HG02840 (cell line): ENCODE results near the gene PPP1R1B.

Source experiments
- ATAC-seq: cut with Tn5 transposase; IDR thresholded peaks from one replicate; pipeline ENCODE4 v1.9.1; 2021; ENCODE audit warnings: mild to moderate bottlenecking, moderate library complexity, moderate number of reproducible peaks; ENCODE audit not compliant: unreplicated experiment, low FRiP score

The PPP1R1B gene

DNA sequence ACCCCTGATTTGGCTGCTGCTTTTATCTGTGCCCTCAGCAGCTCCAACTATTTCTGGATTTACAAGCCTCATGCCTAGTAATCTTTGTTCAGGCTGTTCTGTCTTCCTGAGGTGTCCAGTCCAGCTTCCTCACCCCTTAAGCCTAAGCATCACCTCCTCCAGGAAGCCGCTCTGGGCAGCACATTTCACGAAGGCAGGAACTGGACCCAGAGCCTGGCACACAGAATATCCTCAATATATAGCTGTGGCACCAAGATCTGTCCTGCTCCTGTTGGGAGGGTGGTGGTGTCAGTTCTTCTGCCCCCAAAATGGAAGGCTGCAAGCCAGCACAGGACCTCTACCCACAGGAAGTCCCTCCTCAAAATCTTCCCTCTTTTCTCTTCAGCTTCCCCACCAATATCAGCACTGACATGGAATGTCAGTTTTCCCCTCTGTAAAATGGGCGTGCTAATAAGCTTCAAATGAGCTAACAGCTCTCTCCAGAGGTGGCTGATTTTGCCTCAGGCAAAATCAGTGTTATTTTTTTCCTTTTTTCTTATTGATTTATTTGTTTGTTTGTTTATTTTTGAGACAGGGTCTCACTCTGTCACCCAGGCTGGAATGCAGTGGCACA lies 12.1 kb upstream of the PPP1R1B start:
- ATAC-seq, result no peak

DNA sequence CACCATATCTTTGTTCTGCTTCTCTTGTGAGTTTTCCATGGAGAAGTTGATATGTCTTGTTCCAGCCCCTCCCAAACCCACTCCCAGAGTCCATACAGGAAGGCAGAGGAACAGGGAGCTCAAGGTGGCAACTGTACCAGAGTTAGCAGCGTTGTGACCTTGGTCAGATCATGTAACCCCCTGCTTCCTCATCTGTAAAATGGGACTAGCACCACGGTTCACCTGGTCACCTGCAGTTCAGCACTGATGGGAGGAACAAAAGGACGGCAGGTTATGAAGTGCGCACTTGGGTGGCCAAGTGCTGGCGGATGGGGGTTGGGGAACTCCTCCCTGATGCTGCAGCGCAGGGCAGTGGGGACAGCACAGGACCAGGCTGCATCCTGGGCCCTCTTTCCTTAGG lies 11.3 kb upstream of the PPP1R1B start:
- no peak for ATAC-seq

DNA sequence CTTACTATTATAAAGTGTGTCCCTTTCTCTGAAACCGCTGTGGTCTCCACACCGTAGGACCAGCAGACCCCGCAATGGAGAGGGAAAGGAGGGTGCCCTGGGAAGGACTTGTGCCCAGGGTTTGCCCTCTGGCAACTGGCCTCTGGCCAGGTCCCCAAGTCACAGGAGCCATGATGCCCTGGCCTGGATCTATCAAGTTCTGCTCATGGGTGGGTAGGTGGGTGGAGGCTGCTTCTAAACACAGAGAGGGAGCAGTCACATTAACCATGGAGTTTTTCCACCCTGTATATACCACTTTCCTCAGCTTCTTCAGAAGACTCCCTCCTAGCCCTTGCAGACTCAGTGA lies 9.7 kb upstream of the PPP1R1B start:
- ATAC-seq, result no peak

DNA sequence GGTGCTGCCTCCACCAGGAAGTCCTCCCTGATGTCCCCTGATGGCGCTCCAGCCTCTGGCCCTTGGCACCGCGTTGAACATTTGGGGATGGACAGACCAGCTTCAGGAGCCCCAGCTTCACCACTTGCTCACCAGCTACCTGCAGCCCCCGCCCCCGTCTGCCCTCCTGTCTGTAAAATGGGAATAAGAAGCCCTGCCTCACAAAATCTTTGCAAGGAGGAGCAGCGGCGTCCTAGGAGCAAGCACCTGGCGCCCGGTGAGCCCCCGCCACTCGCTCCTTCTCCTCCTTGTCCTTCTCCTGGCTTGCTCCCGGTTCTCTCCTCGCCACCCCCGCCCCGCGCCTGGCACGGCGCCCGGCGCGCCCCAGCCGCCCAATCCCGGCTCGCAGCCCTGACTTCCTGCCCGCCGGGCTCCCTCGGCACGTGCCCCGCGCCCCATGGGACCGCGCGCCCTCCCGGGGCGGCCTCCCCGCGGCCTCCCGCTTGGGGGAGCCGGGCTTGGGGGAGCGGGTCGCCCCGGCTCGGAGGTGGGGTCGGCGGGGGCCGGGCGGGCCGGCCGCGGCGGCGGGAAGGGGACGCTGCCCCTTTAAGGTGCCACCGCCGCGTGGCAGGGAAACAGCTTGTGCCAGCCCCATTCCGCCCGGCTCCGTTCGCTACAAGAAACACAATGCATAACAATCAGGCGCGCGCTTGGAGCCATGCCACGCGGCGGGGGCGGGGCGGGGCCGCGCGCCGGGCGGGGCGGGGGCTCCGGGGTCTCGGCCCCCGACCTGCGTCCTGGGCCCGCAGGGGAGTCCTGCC lies 9.1 kb upstream of the PPP1R1B start:
- ATAC-seq, result no peak

DNA sequence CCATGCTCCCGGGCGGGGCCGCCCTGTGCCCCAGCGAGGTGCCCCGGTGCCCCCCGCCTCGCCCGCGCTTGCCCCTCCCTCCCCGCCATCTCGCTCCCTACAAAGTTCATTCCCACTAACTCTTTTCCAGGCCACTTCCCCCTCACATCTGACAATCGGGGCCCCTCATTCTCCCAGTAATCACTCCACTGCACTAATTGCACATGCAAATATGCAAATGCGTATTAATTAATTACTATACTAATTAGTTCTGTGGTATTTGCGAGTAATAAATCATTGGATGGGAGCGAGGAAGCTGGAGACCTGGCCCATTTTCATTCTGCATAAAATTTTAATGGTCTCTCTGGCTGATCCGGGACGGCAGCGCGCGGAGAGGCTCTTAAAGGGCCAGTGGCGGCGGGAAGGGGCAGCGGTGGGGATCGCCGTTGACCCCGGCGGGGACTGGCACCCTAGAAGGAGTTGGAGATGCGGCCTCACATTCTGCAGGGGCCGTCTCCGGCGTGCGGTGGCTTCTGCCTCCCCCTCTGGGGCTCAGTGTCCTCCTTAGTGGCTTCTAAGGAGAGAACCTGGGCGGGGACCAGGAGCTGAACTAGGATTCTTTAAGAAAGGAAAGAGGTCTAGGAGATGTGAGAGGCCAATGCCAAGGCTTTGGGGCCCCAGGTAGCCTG lies 8.4 kb upstream of the PPP1R1B start:
- no peak for ATAC-seq

DNA sequence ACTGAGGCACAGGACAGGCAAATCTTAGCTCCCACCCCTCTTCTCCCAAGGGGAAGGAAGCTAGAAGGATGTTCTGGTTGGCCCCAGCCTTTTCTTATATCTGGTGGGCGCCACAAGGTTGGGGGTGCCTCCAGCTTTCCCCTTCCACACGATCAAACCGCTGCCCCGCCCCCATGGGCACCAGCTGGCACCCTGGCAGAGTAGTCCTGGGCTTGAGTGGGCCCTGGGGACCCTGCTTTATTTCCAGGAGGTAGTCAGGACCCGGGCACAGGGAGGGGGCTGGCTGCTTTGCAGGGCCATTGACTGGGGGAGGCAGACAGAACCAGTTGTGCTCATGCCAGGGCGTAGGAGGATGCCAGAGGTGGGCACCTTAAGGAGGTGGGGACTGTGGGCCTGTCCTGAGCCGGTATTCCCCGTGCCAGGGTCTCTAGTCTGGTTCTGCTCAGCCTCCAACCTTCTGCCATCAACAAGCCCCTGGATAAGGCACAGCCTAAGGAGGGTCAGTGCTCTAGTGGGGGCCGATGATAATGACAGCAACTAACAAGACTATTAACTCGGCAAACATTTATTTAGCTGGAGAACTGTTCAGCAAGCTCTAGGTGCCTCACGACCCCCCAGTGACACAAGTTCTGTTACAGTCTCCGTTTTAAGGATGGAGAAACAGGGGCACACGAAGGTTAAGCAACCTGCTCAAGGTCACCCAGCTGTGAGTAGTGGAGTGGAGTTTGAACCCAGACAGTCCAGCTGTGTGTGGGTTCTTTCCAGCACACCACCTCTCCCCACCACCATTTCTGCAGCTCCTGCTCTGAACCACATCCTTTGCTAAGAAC lies 7.6 kb upstream of the PPP1R1B start:
- ATAC-seq, result no peak

DNA sequence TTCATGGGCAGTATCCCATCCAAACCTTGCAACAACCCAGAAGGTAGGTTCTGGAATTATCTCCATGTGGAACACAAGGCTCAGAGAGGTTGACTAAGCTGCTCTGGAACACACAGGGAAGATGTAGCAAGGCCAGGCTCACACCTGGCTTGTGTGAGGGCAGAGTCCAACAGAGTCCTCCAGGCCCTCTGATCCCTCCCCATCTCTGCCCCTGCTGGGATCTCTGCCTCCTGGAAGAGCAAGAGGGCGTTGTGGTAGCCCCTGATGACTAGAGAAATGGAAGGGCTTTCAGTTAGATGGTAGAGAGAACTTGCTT lies 7.0 kb upstream of the PPP1R1B start:
- ATAC-seq, result no peak

DNA sequence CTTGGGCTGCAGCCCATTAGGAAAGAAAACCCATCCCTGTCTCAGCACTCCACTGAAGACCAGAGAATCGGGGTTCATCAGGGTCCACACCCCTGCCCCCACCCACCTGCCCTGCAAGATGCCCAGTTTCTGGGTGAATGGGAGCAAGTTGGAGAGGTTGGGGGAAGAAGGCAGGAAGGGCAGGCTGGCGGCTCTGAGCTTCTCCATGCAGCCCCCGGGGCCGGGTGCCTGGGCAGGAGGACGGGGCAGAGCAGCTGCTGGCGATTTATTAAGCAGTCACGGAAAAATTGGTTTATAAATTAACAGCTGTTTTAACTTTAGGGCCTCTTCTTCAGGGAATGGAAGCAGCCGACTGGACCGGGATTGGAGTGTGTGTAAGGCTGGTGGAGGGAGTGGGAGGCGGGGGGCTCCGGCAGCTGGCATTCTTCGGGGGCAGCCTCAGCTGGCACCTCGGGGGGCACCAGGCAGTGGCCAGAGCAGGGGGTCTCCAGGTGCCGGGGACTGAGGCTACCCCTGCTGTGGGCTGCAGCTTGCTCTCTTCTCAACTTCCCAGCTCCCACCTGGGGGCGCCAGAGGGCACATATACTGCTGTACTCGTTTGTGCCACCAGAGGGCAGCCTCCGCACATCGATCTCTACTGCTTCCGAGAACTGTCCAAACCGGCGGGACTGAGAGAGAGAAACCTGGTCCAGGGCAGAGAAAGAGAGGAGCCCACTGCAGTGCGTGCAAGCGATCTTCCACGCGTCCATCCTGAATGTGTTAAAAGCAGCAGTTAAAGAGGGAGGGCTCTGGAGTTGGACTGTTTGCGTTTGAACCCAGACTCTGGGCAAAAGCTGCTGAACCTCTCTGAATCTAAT lies 5.0 kb upstream of the PPP1R1B start:
- no peak for ATAC-seq

DNA sequence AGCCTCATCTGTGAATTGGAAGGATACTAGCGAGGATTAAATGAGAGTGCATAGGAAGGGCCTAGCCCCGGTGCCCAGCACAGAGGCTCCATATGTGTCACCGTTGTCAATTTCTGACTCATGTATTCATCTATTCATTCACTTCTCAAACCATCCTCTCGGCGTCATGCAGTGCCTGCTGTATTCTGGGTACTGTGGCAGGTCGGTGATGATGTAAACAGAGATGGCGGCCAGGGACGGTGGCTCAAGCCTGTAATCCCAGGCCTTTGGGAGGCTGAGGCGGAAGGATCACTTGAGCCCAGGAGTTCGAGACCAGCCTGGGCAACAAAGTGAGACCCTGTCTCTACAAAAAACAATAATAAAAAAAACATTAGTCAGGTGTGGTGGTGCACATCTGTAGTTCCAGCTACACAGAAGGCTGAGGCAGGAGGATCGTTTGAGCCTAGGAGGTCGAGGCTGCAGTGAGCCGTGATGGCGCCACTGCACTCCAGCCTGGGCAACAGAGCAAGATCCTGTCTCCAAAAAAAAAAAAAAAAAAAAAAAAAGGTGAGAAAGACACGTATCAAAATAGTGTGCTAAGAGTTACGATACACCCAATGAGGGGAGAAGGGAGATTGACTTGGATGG lies 4.3 kb upstream of the PPP1R1B start:
- no peak for ATAC-seq

DNA sequence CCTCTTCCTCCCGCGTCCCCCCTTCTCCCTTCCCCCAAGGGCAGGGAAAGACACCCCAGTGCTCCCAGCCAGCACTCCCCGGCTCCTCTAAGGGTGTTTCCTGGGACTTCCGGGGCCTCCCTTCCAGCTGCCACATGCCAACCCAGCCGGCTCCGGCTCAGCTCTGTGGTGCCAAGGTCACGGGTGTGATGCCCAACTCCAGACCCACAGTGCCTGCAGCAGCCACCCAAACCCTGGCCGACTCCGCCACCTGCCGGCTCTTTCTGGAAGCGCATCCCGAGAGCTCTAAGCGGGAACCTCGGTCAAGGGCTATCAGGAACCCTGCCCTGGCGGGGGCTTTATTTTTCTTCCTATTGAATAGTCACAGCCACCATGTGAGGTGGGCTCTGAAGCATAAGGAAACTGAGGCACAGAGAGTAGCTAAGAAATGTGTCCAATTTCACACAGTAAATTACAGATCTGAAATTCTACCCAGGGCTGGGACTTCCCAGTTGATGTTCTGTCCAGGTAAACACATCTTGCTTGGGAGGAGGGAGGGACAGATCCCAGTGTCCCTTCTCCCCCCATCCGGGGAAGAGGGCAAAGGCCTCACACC lies 3.3 kb upstream of the PPP1R1B start:
- no peak for ATAC-seq

DNA sequence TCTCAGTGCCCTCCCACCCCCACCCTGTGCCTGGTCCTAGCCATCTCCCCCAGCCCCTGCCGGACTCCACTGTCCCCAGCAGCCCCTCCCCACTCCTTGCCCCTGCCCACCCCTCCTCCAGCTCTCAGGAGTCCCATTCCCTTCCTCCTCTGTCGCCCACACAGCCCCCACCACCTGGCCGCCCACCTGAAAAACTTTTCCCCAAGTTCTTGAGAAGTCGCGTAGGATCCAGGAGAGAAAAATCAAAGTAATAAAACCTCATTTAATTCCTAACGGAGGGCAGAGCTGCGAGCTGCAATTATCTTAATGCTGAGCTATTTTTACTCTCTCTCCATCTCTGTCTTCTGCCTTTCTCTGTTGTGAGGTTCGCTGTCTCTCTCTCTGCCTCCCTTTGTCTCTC lies 2.4 kb upstream of the PPP1R1B start:
- ATAC-seq, result no peak

DNA sequence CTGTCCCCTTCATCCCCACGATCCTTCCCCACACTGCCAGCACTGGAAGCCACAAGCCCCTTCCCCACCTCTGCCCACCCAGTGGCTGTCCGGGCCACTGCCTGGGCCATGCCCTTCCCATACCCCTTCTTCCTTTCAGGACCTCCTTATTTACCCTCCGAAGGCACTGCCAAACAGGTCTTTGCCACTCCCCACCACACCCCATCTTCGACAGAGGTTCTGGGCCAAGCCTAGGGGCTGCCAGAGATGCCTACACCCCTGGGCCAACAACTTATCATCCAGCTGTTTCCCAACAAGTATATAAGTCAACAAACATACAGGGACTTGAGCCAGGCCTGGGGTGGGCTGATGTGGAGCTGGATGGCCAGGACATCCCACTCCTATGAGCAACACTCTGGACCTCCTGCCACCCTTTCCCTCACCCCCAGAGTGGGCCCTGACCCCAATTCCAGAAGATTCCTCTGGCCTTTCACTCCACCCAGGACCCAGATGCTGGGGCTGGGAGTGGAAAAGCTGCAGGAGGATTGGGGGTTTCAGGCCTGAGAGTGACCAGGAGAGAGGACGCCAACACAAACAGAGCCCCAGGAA lies 1.5 kb upstream of the PPP1R1B start:
- no peak for ATAC-seq

DNA sequence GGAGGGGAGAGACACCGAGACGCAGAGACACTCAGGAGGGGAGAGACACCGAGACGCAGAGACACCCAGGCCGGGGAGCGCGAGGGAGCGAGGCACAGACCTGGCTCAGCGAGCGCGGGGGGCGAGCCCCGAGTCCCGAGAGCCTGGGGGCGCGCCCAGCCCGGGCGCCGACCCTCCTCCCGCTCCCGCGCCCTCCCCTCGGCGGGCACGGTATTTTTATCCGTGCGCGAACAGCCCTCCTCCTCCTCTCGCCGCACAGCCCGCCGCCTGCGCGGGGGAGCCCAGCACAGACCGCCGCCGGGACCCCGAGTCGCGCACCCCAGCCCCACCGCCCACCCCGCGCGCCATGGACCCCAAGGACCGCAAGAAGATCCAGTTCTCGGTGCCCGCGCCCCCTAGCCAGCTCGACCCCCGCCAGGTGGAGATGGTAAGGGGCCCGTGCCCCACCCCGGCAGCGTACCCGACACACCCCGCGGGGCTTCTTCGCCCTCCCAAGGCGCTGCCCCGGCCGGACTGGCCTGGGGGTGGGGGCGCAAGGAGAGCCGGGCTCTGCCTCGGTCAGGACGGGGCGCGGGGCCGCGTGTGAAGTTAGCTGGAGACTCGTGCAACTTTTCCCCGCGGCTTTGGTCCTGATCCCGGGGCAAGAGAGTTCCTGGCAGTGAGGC lies 427 bp downstream of the PPP1R1B start:
- no peak for ATAC-seq

DNA sequence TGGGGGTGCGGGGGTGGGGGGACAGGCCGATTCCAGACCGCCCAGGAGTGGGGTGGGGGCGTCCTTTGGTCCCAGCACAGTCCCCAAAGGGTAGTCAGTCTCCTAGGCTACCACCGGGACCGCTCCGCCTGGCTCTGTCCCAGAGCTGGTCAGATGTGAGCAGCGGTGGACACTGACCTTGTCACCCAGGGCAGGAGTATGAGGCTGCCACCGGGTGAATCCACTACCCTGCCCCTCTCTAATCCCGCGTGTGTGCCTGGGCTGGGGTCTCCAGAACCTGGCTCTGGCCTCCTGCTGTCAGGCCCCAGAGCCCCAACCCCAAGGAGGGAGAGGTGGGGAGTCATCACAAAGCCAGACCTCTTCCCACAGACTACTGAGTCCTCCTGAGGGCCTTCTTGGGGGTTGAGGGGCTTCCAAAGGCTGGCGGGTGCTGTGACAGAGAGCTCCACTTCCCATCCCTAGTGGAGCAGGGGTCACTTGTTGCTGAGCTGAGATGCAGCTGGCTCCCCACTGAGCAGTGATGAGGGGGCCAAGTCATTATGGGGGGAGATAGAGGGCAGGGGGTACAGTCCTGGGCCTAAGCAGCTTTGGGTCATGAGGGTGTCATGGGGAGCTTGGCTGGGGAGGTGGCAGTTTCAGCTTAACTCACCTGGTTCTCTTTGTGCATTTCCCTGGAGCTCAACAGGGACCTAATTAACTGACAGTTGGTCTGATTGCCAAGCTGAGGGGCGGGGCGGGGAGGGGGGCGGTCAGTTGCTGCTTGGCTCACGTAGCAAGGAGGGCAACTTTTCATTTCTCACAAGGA lies 1.2 kb downstream of the PPP1R1B start:
- ATAC-seq, result no peak

DNA sequence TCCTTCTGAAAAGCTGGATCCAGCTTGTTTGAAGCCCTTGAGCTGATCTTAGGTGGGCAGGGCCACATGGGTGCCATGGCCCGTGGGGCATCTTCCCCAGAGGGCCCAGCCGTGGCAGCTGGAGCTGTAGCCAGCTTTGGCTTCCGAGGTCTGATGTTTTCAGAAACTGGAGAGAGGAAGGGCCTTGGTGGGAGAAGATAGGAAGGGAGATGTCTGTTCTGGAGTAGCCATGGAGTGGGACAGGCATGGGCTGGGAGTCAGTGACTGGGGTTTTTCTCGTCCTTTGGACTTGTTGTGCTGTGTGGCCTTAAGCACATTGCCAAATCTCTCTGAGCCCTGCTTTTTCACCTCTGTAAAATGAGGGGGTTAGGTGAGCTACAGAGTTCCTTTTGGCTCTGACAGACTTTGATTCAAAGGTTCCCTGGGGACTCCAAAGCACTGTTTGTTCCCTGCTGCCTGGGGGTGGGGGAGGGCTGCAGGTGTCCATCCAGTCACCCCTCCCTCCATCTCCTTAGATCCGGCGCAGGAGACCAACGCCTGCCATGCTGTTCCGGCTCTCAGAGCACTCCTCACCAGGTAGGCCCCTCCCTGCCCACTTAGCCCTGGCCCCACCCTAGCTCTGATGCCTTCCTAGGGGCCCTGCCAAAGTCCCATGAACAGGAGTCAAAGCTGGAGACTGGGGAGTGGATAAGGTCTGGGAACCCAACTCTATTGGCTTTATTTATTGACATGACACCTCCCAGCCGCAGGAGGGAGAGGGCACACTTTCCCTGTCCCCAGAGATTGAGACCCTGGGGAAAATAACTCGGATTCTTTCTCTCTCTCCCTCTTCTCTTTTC lies 2.1 kb downstream of the PPP1R1B start:
- ATAC-seq, result no peak

DNA sequence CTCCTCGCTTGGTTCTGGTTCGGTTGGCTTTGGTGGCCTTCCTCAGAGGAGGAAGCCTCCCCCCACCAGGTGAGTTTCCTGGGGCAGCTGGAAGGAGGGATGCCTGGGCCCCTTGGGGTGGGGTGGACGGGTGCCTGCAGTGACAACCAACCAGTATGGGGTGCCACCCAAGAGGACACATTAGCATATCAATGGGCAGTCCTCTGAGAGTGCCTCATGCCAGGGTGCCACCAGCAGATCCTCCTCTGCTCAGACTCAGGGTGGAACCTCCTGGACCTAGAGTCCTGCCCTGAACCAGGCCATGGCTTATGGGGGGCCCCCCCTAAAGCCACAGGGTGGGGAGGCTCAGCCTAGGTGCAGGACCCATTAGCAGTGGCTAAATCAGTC lies 2.7 kb downstream of the PPP1R1B start:
- ATAC-seq, result no peak

DNA sequence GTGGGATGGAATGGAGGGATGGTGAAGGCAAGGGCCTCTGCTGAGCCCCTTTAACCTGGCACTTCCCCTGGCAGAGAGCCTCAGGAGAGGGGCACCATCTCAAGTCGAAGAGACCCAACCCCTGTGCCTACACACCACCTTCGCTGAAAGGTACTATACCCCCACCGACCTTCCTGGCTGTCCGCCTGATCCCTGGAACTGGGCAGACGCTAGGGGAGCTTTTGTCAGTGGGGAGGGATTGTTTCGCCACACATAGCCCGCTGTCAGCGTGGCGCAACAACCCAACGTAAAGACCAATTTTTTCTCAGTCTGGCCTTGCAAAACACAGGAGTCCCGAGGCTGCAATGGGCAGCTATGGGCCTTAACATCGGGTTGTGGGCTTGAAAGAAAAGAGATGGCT lies 3.1 kb downstream of the PPP1R1B start:
- no peak for ATAC-seq
